ENCODE data around the gene CNOT3.

Gene CNOT3

DNA sequence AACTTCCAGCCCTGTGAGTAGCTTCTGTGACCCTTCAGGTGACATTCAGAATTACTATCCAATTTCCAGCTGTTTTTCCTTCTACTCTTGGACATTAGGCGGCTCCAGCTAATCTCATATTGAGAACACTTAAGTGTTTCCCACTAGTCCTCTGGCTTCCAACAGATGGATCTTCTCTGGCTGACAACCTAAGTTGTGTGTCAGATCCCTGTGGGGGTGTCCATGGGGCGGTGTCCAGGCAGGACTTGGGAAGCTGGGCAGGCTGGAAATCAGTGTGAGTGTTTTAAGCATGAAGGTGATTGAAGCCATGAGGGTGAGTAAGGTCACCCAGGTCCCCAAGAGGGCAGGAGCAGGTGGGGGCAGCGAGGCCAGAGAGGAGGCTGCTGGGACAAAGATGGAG is 10.1 kb downstream of the CNOT3 start:
- H3K4me1 ChIP-seq (ENCODE audit: control insufficient read depth, insufficient read depth, low read length) = no peaks in the 10 kb centered on the region
- ChIA-PET CTCF (no interaction called here), POLR2A (interaction anchor here (3.9 to 8.0 kb wide), 2 partner anchors 9 to 11 kb away, joined by 23 to 87 read pairs; partner anchors contain the start of genes CNOT3 and LENG1)
- H3K27ac ChIP-seq (ENCODE audit: extremely low read depth, low read depth, low read length) = no peak overlapping the region
- no peak for TF ChIP-seq ZNF701 (tag by site-specific recombination; IDR thresholded peaks at IDR 0.05)
- no peak for TF ChIP-seq ZNF510 (tag by site-specific recombination; IDR thresholded peaks at IDR 0.05; ENCODE audit: insufficient replicate concordance)
- TF ChIP-seq ZNF621 (tag by site-specific recombination; IDR thresholded peaks at IDR 0.05) = no peak
- no peak for TF ChIP-seq ZNF433 (tag by site-specific recombination; IDR thresholded peaks at IDR 0.05; ENCODE audit: low read depth)
- TF ChIP-seq KLF1 (tag by site-specific recombination; IDR thresholded peaks at IDR 0.05) = no peak
- no peak for TF ChIP-seq PRDM1 (tag by site-specific recombination; IDR thresholded peaks at IDR 0.05)
- TF ChIP-seq ZNF211 (tag by site-specific recombination; IDR thresholded peaks at IDR 0.05; ENCODE audit: low read depth) = no peak
- no peak overlapping the region for H3K4me3 ChIP-seq (ENCODE audit: low read depth, low read length)
- H3K36me3 ChIP-seq (ENCODE audit: control insufficient read depth in 2 of 2, insufficient read depth in 1 of 2, low read length in 2 of 2) = peaks cover 70 to 98% of the 10 kb centered on the region in 2 experiments
- no peaks in the 10 kb centered on the region for H3K9me3 ChIP-seq (ENCODE audit: control insufficient read depth, insufficient read depth, low read depth, low read length)

GRCh38 chr19:54148158-54148557 is 10.6 kb downstream of the CNOT3 start:
- Histone ChIP-seq H3K4me1 (ENCODE audit: control insufficient read depth, insufficient read depth, low read length) (no peaks in the 10 kb centered on the region), H3K27ac (ENCODE audit: extremely low read depth, low read depth, low read length) (no peak overlapping the region), H3K9me3 (ENCODE audit: control insufficient read depth, insufficient read depth, low read depth, low read length) (no peaks in the 10 kb centered on the region), H3K4me3 (ENCODE audit: low read depth, low read length) (no peak overlapping the region), H3K36me3 (ENCODE audit: control insufficient read depth in 2 of 2, insufficient read depth in 1 of 2, low read length in 2 of 2) (peaks cover 70 to 98% of the 10 kb centered on the region in 2 experiments)
- CTCF ChIA-PET = interaction anchor here (1.3 kb wide), 1 partner anchor 9 kb away, joined by 5 read pairs; no protein-coding TSS in a partner anchor
- TF ChIP-seq ZNF24 (tag by site-specific recombination; IDR thresholded peaks at IDR 0.05) (no peak), ZNF133 (tag by site-specific recombination; IDR thresholded peaks at IDR 0.05) (no peak), YY1 (tag by site-specific recombination; IDR thresholded peaks at IDR 0.05) (no peak), ZNF404 (tag by site-specific recombination; IDR thresholded peaks at IDR 0.05) (no peak), ZNF202 (tag by site-specific recombination; IDR thresholded peaks at IDR 0.05; ENCODE audit: borderline replicate concordance) (no peak), IKZF3 (tag by site-specific recombination; IDR thresholded peaks at IDR 0.05) (no peak), ZBTB1 (tag by site-specific recombination; IDR thresholded peaks at IDR 0.05) (no peak), ZFHX2 (tag by site-specific recombination; conservative IDR thresholded peaks at IDR 0.05) (peak; percentile 90), ZNF776 (tag by site-specific recombination; IDR thresholded peaks at IDR 0.05; ENCODE audit: borderline replicate concordance) (no peak), ZNF701 (tag by site-specific recombination; IDR thresholded peaks at IDR 0.05) (no peak), EGR2 (tag by site-specific recombination; IDR thresholded peaks at IDR 0.05; ENCODE audit: low read depth) (peak; percentile 84), BCL11A (tag by site-specific recombination; IDR thresholded peaks at IDR 0.05; ENCODE audit: low read depth) (no peak), ZNF311 (tag by site-specific recombination; IDR thresholded peaks at IDR 0.05; ENCODE audit: borderline replicate concordance) (no peak), ZNF626 (tag by site-specific recombination; IDR thresholded peaks at IDR 0.05) (no peak), ZNF114 (tag by site-specific recombination; IDR thresholded peaks at IDR 0.05) (no peak)
- TF ChIP-seq, protein P1, sequence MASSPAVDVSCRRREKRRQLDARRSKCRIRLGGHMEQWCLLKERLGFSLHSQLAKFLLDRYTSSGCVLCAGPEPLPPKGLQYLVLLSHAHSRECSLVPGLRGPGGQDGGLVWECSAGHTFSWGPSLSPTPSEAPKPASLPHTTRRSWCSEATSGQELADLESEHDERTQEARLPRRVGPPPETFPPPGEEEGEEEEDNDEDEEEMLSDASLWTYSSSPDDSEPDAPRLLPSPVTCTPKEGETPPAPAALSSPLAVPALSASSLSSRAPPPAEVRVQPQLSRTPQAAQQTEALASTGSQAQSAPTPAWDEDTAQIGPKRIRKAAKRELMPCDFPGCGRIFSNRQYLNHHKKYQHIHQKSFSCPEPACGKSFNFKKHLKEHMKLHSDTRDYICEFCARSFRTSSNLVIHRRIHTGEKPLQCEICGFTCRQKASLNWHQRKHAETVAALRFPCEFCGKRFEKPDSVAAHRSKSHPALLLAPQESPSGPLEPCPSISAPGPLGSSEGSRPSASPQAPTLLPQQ (tag by site-specific recombination; IDR thresholded peaks at IDR 0.05) = no peak
- TF ChIP-seq, protein P2, sequence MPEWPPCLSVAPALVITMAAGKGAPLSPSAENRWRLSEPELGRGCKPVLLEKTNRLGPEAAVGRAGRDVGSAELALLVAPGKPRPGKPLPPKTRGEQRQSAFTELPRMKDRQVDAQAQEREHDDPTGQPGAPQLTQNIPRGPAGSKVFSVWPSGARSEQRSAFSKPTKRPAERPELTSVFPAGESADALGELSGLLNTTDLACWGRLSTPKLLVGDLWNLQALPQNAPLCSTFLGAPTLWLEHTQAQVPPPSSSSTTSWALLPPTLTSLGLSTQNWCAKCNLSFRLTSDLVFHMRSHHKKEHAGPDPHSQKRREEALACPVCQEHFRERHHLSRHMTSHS (tag by site-specific recombination; IDR thresholded peaks at IDR 0.05) = no peak
- POLR2A ChIA-PET = interaction anchor here (3.9 to 8.0 kb wide), 2 partner anchors 10 to 11 kb away, joined by 23 to 87 read pairs; partner anchors contain the start of genes CNOT3 and LENG1
